Measurements from ENCODE around the gene STEAP4.

DNA sequence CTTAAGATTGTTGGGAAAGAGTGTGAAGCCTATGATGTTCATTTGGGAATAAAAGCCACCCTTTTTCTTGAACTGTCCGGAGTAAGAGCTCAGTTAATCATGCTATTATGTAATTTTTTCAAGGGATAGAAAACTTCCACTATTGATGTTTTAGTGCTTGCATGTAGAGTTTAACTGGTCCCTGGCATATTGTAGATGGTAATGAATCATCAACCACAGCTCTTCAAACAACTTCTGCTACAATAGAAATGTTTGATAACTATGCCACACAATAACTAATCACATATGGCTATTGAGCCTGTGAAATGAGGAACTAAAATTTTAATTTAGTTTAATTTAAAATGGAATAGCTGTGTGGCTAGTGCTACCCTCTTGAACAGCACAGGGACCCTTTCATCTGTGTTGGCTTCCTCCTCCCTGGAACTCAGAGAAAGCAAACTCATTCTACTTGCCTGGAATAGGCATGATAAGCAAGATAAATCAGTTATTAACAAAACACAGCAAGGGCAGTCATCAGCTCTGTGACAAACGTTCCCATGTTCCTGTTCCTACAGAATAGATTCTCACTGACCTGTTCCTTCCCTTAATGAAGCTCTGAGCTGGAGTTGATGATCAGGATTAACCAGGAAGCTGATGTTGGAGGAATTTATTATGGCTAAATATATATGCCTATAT lies 82.0 kb downstream of the STEAP4 start:
- TF ChIP-seq, protein P1, sequence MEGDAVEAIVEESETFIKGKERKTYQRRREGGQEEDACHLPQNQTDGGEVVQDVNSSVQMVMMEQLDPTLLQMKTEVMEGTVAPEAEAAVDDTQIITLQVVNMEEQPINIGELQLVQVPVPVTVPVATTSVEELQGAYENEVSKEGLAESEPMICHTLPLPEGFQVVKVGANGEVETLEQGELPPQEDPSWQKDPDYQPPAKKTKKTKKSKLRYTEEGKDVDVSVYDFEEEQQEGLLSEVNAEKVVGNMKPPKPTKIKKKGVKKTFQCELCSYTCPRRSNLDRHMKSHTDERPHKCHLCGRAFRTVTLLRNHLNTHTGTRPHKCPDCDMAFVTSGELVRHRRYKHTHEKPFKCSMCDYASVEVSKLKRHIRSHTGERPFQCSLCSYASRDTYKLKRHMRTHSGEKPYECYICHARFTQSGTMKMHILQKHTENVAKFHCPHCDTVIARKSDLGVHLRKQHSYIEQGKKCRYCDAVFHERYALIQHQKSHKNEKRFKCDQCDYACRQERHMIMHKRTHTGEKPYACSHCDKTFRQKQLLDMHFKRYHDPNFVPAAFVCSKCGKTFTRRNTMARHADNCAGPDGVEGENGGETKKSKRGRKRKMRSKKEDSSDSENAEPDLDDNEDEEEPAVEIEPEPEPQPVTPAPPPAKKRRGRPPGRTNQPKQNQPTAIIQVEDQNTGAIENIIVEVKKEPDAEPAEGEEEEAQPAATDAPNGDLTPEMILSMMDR (IDR thresholded peaks at IDR 0.05): no peak
- TF ChIP-seq POLR2AphosphoS5 (IDR thresholded peaks at IDR 0.05; ENCODE audit: low read depth, low read length) (no peak), SIN3A (IDR thresholded peaks at IDR 0.05; ENCODE audit: borderline replicate concordance, insufficient read depth, low read depth, low read length) (no peak), TCF7L2 (IDR thresholded peaks at IDR 0.05; ENCODE audit: low read depth, low read length) (no peak)

Data from Panc1 (cell line).